Measurements from ENCODE around the gene ELMO1. TPM values are rescaled to one million over a fixed set of nuclear protein-coding genes. Genes with fewer than 3 reads are reported as not detected.

ELMO1 gene
- total RNA-seq, 1 donor from 2014 or later = 66.1 TPM

DNA sequence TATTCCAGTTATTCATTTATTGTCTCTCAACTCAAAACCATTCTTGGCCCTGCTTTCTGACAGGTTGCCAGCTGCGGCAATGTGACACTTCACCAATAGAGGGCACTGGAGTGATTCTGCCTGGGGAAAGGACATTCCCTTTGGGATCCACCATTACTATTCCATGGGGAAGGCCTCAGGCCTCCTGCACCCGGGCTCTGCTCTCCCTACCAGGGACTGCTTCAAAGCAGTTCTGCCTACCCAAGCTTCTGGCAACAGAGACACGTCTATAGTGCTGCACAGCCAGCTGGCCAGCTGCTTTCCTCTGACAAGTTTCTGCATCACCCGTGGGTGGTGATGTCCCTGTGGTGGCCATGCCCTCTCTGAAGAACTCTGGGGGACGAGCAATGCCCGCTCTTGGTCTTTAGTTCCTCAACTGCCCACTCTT is 163.8 kb downstream of the ELMO1 start:
- TF ChIP-seq, protein P1, sequence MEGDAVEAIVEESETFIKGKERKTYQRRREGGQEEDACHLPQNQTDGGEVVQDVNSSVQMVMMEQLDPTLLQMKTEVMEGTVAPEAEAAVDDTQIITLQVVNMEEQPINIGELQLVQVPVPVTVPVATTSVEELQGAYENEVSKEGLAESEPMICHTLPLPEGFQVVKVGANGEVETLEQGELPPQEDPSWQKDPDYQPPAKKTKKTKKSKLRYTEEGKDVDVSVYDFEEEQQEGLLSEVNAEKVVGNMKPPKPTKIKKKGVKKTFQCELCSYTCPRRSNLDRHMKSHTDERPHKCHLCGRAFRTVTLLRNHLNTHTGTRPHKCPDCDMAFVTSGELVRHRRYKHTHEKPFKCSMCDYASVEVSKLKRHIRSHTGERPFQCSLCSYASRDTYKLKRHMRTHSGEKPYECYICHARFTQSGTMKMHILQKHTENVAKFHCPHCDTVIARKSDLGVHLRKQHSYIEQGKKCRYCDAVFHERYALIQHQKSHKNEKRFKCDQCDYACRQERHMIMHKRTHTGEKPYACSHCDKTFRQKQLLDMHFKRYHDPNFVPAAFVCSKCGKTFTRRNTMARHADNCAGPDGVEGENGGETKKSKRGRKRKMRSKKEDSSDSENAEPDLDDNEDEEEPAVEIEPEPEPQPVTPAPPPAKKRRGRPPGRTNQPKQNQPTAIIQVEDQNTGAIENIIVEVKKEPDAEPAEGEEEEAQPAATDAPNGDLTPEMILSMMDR (IDR thresholded peaks at IDR 0.05; ENCODE audit: unreplicated experiment) = peak; percentile 86
- Mint-ChIP-seq H3K4me3 (ENCODE audit: low read depth) (no peak overlapping the region), H3K9me3 (ENCODE audit: low read depth) (peaks cover 4% of the 10 kb centered on the region), H3K27ac (no peak overlapping the region), H3K27me3 (no peaks in the 10 kb centered on the region), H3K36me3 (ENCODE audit: insufficient read depth) (peaks cover 5% of the 10 kb centered on the region), H3K4me1 (ENCODE audit: low read depth) (peaks cover 14% of the 10 kb centered on the region)
- DNase-seq (ENCODE audit: low spot score, unreplicated experiment) = peak; percentile 51

DNA sequence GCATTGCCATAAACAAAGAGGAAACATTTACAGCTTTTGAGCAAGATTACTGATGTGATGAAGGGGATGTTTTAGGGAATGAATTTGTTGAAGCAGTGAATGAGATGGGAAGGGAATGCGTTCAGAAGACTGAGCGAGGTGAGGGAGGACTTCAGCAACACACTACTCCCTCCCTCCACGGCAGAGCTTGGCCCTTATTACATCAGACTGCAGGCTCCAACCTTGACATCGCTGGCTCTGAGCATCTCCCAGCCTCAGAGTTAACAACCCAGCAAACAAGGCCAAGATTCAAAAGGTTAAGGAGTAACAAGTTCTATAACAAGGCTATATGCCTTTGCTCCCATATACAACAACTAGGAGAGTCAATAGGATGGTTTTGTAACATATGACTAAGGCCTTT is 164.4 kb downstream of the ELMO1 start:
- Mint-ChIP-seq H3K9me3 (ENCODE audit: low read depth) (peaks cover 9% of the 10 kb centered on the region), H3K27me3 (no peaks in the 10 kb centered on the region), H3K27ac (no peak overlapping the region), H3K4me3 (ENCODE audit: low read depth) (no peak overlapping the region), H3K36me3 (ENCODE audit: insufficient read depth) (peaks cover 9% of the 10 kb centered on the region), H3K4me1 (ENCODE audit: low read depth) (peaks cover 14% of the 10 kb centered on the region)
- no peak for DNase-seq (ENCODE audit: low spot score, unreplicated experiment)
- TF ChIP-seq, protein P1 (IDR thresholded peaks at IDR 0.05; ENCODE audit: unreplicated experiment) = no peak

DNA sequence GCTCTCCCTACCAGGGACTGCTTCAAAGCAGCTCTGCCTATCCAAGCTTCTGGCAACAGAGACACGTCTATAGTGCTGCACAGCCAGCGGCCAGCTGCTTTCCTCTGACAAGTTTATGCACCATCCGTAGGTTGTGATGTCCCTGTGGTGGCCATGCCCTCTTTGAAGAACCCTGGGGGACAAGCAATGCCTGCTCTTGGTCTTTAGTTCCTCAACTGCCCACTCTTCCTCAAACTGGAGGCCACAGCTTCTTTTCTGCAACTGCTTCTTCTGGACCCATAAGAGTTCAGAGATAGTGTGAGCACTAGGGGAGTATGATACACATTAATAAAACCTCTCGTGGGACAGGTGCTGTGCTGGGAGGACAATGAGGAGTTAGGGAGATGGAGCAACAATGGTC is 164.9 kb downstream of the ELMO1 start:
- no peak for DNase-seq (ENCODE audit: low spot score, unreplicated experiment)
- peaks cover 11% of the 10 kb centered on the region for H3K36me3 Mint-ChIP-seq (ENCODE audit: insufficient read depth)
- TF ChIP-seq, protein P1 (IDR thresholded peaks at IDR 0.05; ENCODE audit: unreplicated experiment) = no peak
- no peak overlapping the region for H3K27ac Mint-ChIP-seq
- peaks cover 10% of the 10 kb centered on the region for H3K9me3 Mint-ChIP-seq (ENCODE audit: low read depth)
- H3K27me3 Mint-ChIP-seq = no peaks in the 10 kb centered on the region
- H3K4me1 Mint-ChIP-seq (ENCODE audit: low read depth) = peaks cover 14% of the 10 kb centered on the region
- no peak overlapping the region for H3K4me3 Mint-ChIP-seq (ENCODE audit: low read depth)

DNA sequence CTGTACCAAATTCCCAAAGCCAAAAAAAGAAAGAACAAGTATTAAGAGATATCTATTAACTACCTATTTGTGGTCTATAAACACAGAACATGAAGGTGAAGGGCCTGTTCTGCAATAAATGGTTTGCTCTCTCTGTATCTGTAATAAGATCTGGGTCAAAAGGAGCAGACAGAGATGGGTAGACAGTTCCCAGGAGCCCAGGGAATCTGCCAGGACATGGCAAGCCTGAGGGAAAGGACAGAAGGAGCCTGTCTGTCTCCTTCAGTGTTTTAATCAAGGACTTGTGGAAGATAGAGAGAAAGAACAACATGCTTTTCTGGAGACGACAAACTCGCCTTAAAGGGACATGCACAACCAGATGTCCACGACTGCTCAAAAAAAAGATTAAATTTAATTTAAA is 165.7 kb downstream of the ELMO1 start:
- no peak overlapping the region for H3K27ac Mint-ChIP-seq
- H3K36me3 Mint-ChIP-seq (ENCODE audit: insufficient read depth) = peaks cover 13% of the 10 kb centered on the region
- H3K4me1 Mint-ChIP-seq (ENCODE audit: low read depth) = peaks cover 16% of the 10 kb centered on the region

DNA sequence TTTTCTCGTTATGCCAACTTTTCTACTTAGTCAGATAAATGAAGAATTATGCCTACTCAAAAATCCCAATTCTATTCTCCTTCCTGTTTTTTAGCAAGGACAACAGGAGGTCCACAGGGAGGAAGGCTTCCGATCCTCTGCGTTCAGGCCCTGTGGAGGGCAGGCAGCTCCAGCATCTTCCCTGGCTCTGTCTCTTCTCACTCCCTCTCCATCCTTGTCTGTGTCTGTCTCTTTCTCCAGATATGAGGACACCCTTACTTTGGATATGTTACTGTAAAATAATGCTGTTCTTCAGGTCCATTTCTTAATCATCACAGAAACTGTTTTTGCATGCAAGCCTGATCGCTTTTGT is 166.6 kb downstream of the ELMO1 start:
- Mint-ChIP-seq H3K4me1 (ENCODE audit: low read depth) (peaks cover 16% of the 10 kb centered on the region), H3K27ac (no peak overlapping the region), H3K27me3 (no peaks in the 10 kb centered on the region), H3K36me3 (ENCODE audit: insufficient read depth) (peaks cover 13% of the 10 kb centered on the region), H3K9me3 (ENCODE audit: low read depth) (peaks cover 13% of the 10 kb centered on the region), H3K4me3 (ENCODE audit: low read depth) (no peak overlapping the region)
- no peak for DNase-seq (ENCODE audit: low spot score, unreplicated experiment)
- TF ChIP-seq, protein P1 (IDR thresholded peaks at IDR 0.05; ENCODE audit: unreplicated experiment) = no peak

More for the DNA sequence above, 165.7 kb downstream of the ELMO1 start:
- TF ChIP-seq, protein P1 (IDR thresholded peaks at IDR 0.05; ENCODE audit: unreplicated experiment) = no peak
- no peak overlapping the region for H3K4me3 Mint-ChIP-seq (ENCODE audit: low read depth)
- DNase-seq (ENCODE audit: low spot score, unreplicated experiment) = no peak
- H3K27me3 Mint-ChIP-seq = no peaks in the 10 kb centered on the region
- H3K9me3 Mint-ChIP-seq (ENCODE audit: low read depth) = peaks cover 13% of the 10 kb centered on the region
